ENCODE data around the gene MAP2K7. TPM values are rescaled to one million over a fixed set of nuclear protein-coding genes. Genes with fewer than 3 reads are reported as not detected.

MAP2K7 gene
- total and polyA plus RNA-seq, 2 of the 4 experiments (the other 2 are of a cell fraction), result 4.1 to 15.6 TPM

GRCh38 chr19:7883105-7883504 lies 20.6 kb upstream of the MAP2K7 start:
- H3K18ac ChIP-seq (ENCODE audit: low read depth, low read length), result no peak overlapping the region
- H3K79me1 ChIP-seq (ENCODE audit: low read depth in 1 of 2, low read length in 2 of 2), result no peaks in the 10 kb centered on the region
- H2AK9ac ChIP-seq (replicated peaks; ENCODE audit: low read depth, low read length, poor library complexity), result no peak overlapping the region
- ChIA-PET CTCF (interaction anchor here (1.5 kb wide), 1 partner anchor 14 kb away, joined by 6 read pairs; no protein-coding TSS in a partner anchor), POLR2A (ENCODE audit: unreplicated experiment) (interaction anchor here (0.7 kb wide), 1 partner anchor 360 kb away, joined by 12 read pairs; no protein-coding TSS in a partner anchor)
- H2AFZ ChIP-seq (replicated peaks; ENCODE audit: low read length, poor library complexity), result no peak overlapping the region
- no peak for TF ChIP-seq RAD21 (IDR thresholded peaks at IDR 0.05; ENCODE audit: low read length)
- no peak overlapping the region for H2BK5ac ChIP-seq (ENCODE audit: low read depth, low read length, poor library complexity, severe bottlenecking)
- H2BK120ac ChIP-seq (ENCODE audit: low read depth, low read length), result no peak overlapping the region
- H4K20me1 ChIP-seq (ENCODE audit: insufficient read depth, low read length), result no peaks in the 10 kb centered on the region
- H2AK5ac ChIP-seq (ENCODE audit: low read depth, low read length), result no peak overlapping the region
- no peak overlapping the region for H3K9ac ChIP-seq (ENCODE audit: low read depth, low read length)
- H2BK20ac ChIP-seq (ENCODE audit: low read depth, low read length), result no peak overlapping the region
- no peak overlapping the region for H3K4ac ChIP-seq (ENCODE audit: low read depth, low read length)
- H3K4me1 ChIP-seq (ENCODE audit: control insufficient read depth, insufficient read depth, low read length), result no peaks in the 10 kb centered on the region
- H4K8ac ChIP-seq (ENCODE audit: low read depth in 2 of 2, low read length in 2 of 2), result no peak overlapping the region
- H3K56ac ChIP-seq (ENCODE audit: extremely low read depth, insufficient read depth, low read length), result no peak overlapping the region
- no peak overlapping the region for H3K4me3 ChIP-seq (ENCODE audit: insufficient read depth, low read depth, low read length)
- H3K36me3 ChIP-seq (ENCODE audit: control insufficient read depth, insufficient read depth, low read length), result no peaks in the 10 kb centered on the region
- H4K5ac ChIP-seq (ENCODE audit: low read depth, low read length), result no peak overlapping the region
- no peaks in the 10 kb centered on the region for H3K9me1 ChIP-seq (ENCODE audit: insufficient read depth, low read length)
- no peak overlapping the region for H3K14ac ChIP-seq (replicated peaks; ENCODE audit: low read depth, low read length)
- no peak overlapping the region for H3K4me2 ChIP-seq (ENCODE audit: low read depth, low read length)
- H3K23ac ChIP-seq (ENCODE audit: low read depth, low read length), result no peak overlapping the region
- ATAC-seq (ENCODE audit: low read depth), result no peak
- H2BK15ac ChIP-seq (ENCODE audit: low read depth, low read length), result no peak overlapping the region
- in situ Hi-C loops (cut with MboI; ENCODE audit: low sequenced_read_pairs), result no loop called here
- whole genome bisulfite sequencing, 2 experiments (ENCODE audit: extremely low coverage in 2 of 2, insufficient read length in 1 of 2), result no CpG with 5 or more reads among the region's 4 CpGs
- dilution Hi-C loops (cut with HindIII; ENCODE audit: low sequenced_read_pairs, unreplicated experiment), result no loop called here
- H3K9me3 ChIP-seq (ENCODE audit: control insufficient read depth, insufficient read depth, low read length), result no peaks in the 10 kb centered on the region
- BruUV-seq (replicated peaks), result no TSS peak
- no peaks in the 10 kb centered on the region for H3K27me3 ChIP-seq (ENCODE audit: control insufficient read depth, insufficient read depth, low read length)
- intact Hi-C loops (cut with micrococcal nuclease), result no loop called here
- no peak overlapping the region for H4K91ac ChIP-seq (ENCODE audit: insufficient read depth, low read depth, low read length)
- no peak overlapping the region for H3K27ac ChIP-seq (ENCODE audit: insufficient read depth, low read length)
- DNase-seq, result no peak
